Caki2 (cell line): ENCODE data around the gene STARD5. TPM values are rescaled to one million over a fixed set of nuclear protein-coding genes. Genes with fewer than 3 reads are reported as not detected.

Experiments
- DNase-seq: peaks from one replicate; pipeline ENCODE4 v3.0.0-alpha.2; 2015; ENCODE audit warnings: low read depth
- in situ Hi-C: cut with HindIII; loops from 2 replicates; pipeline ENCODE4 v1.10.0; 2016; ENCODE audit warnings: low sequenced_read_pairs, low pct_unique_long_range_greater_than_20kb, mixed read lengths
- total RNA-seq: library from RNA; depleted of rRNA; stranded (reverse); fragments of >200 nt; shearing (Covaris generic); gene quantifications from 2 replicates; pipeline ENCODE4 v1.2.3, GENCODE V29; 2014; ENCODE audit warnings: low replicate concordance; rRNA removed

The STARD5 gene
- total RNA-seq, 1 experiment from 2014 or later, result 2.0 TPM

- in situ Hi-C loops, result no loop called here
- no peak for DNase-seq
These were observed 54.9 kb downstream of the STARD5 start for GRCh38 chr15:81268881-81269601.

- no peak for DNase-seq
- in situ Hi-C loops, result no loop called here
These were observed 55.6 kb downstream of the STARD5 start for GRCh38 chr15:81268340-81268739.

- DNase-seq, result peak; percentile 46
These were observed 57.8 kb downstream of the STARD5 start for GRCh38 chr15:81265944-81266775.

GRCh38 chr15:81265256-81265943, 58.5 kb downstream of the STARD5 start:
- DNase-seq, result no peak
- in situ Hi-C loops, result no loop called here

More at GRCh38 chr15:81265944-81266775, 57.8 kb downstream of the STARD5 start:
- in situ Hi-C loops, result no loop called here

- no peak for DNase-seq
- in situ Hi-C loops, result no loop called here
These were observed 59.7 kb downstream of the STARD5 start for GRCh38 chr15:81264072-81264857.

- DNase-seq, result no peak
- in situ Hi-C loops, result no loop called here
These were observed 60.5 kb downstream of the STARD5 start for GRCh38 chr15:81263477-81263876.

- in situ Hi-C loops, result no loop called here
- no peak for DNase-seq
These were observed 62.6 kb downstream of the STARD5 start for GRCh38 chr15:81261172-81261811.

GRCh38 chr15:81259760-81260298, 64.1 kb downstream of the STARD5 start:
- in situ Hi-C loops, result no loop called here
- DNase-seq, result no peak

Other genes with a start within 250 kb of the STARD5 start
- gene CFAP161, start 189.9 kb downstream of the STARD5 start, total RNA-seq, result 0.98 TPM in 1 of 2 replicates, not detected in the other
- gene IL16, start 127.3 kb downstream of the STARD5 start, total RNA-seq, result not detected in 2 replicates
- gene TMC3, start 50.1 kb upstream of the STARD5 start, total RNA-seq, result not detected in 2 replicates